GM19328 (cell line): ENCODE data around the gene SHB.
"Not testable (repeated sequence)": the region's sequence is repeated elsewhere in the genome, so short reads cannot be mapped to it uniquely, and the experiment has no call there.

Source experiments
- ATAC-seq: cut with Tn5 transposase; IDR thresholded peaks from one replicate; pipeline ENCODE4 v1.9.1; 2021; ENCODE audit warnings: mild to moderate bottlenecking, moderate library complexity; ENCODE audit not compliant: unreplicated experiment

Gene SHB

GRCh38 chr9:37972351-37972848, 96.6 kb downstream of the SHB start:
- ATAC-seq: no peak

GRCh38 chr9:37971691-37972090, 97.3 kb downstream of the SHB start:
- no peak for ATAC-seq

GRCh38 chr9:37971108-37971459, 97.9 kb downstream of the SHB start:
- no peak for ATAC-seq

GRCh38 chr9:37970301-37971107, 98.5 kb downstream of the SHB start:
- ATAC-seq: no peak

- ATAC-seq: no peak
Observed at GRCh38 chr9:37969558-37970300, 99.3 kb downstream of the SHB start.

GRCh38 chr9:37969130-37969529, 99.9 kb downstream of the SHB start:
- ATAC-seq: no peak

- no peak for ATAC-seq
Observed at GRCh38 chr9:37968228-37968701, 100.8 kb downstream of the SHB start.

GRCh38 chr9:37967761-37968080, 101.3 kb downstream of the SHB start:
- no peak for ATAC-seq

GRCh38 chr9:37967014-37967760, 101.8 kb downstream of the SHB start:
- ATAC-seq: no peak

GRCh38 chr9:37966412-37967013, 102.5 kb downstream of the SHB start:
- ATAC-seq: no peak

GRCh38 chr9:37965676-37966345, 103.2 kb downstream of the SHB start:
- ATAC-seq: not testable (repeated sequence)

GRCh38 chr9:37965116-37965515, 103.9 kb downstream of the SHB start:
- ATAC-seq: no peak

GRCh38 chr9:37964740-37965081, 104.3 kb downstream of the SHB start:
- no peak for ATAC-seq

GRCh38 chr9:37963936-37964739, 104.9 kb downstream of the SHB start:
- no peak for ATAC-seq

- no peak for ATAC-seq
Observed at GRCh38 chr9:37961351-37961750, 107.7 kb downstream of the SHB start.

- no peak for ATAC-seq
Observed at GRCh38 chr9:37960631-37961030, 108.4 kb downstream of the SHB start.

GRCh38 chr9:37959976-37960375, 109.1 kb downstream of the SHB start:
- no peak for ATAC-seq

- no peak for ATAC-seq
Observed at GRCh38 chr9:37958154-37958553, 110.9 kb downstream of the SHB start.

GRCh38 chr9:37957664-37957953, 111.4 kb downstream of the SHB start:
- ATAC-seq: no peak
